ENCODE data around the gene CFAP221.

- no peak for TF ChIP-seq POLR2AphosphoS5 (IDR thresholded peaks at IDR 0.05)
- no peak for TF ChIP-seq CTCF (IDR thresholded peaks at IDR 0.05)
- TF ChIP-seq POLR2A (IDR thresholded peaks at IDR 0.05) = no peak
- no peak for TF ChIP-seq EP300 (IDR thresholded peaks at IDR 0.05)
Observed at GRCh38 chr2:119679526-119679837, 135.2 kb downstream of the CFAP221 start.
